Cerebellar nuclear complex (tissue), 1 donor: Measurements from ENCODE around the gene ACMSD.
"Not testable (repeated sequence)": the region's sequence is repeated elsewhere in the genome, so short reads cannot be mapped to it uniquely, and the experiment has no call there.

Source experiments
- DNase-seq, 2 experiments: peaks; one replicate each; lab custom pipeline; 2025; lab: John Stamatoyannopoulos, UW

ACMSD gene

DNA sequence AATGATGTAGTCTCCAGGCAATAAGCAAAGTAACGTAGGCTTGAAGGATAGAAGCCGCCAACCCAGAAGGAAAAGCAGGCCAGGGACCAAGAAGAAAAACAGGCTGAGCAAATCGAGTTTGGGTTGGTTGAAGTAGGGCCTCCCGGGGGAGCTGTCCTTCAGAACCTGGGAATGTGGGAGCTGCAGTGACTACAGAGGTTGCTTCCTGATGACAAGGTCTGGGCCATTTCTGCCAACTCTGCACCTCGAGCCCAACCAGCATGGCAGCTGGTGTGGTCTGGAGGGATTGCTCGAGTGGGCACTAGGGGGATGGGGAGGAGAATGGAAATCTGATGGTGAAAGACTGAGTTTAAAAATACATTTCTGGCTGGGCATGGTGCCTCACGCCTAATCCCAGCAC, 14.1 kb downstream of the ACMSD start:
- no peak for DNase-seq

DNA sequence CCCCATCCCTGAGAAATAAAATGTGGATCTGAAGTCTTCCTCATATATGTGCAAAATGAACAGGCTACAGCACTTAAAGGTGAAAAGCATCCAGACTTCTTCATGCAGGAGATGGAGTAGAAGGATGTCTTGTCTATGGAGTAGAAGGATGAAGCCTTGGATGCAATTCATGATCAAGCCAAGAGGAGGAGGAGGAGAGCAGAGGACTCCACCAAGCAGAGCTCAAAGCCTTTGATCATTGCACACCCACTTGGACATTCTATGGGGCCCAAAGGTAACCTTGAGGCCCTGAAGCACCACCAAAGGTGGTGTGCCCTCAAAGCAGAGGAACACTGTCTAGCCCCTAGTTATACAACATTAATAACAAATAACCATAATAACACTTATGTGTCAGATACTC, 17.3 kb downstream of the ACMSD start:
- DNase-seq = no peak

DNA sequence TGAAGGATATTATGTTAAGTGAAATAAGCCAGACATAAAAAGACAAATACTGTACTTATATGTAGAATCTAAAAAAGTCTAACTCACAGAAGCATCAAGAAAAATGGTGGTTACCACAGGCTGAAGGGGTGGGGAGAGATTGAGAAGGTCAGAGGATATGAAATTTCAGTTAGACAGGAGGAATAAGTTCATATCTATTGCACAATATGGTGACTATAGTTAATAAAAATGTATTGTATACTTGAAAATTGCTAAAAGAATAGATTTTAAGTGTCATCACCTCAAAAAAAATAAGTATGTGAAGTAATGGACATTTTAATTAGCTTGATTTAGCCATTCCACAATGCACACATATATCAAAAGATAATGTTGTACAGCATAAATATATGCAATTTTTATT, 19.8 kb downstream of the ACMSD start:
- DNase-seq = no peak

DNA sequence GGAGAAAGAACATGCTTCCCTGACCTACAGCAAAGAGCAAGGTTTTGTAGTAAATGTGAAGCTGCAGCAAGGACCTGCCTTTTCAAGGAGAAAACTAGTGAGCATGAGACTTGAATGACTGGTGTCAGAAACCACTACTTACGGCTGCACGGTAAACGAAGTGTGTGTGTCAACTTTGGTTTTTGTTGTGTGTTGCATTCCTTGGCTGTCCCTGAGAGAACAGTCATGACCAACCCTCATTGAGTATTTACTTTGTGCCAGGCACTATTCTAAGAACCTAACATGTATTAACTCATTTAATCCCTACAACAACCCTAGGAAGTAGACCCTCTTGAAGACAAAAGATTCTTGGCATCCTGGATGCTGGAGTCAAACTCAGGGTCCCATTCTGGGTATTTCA, 22.8 kb downstream of the ACMSD start:
- DNase-seq = no peak

DNA sequence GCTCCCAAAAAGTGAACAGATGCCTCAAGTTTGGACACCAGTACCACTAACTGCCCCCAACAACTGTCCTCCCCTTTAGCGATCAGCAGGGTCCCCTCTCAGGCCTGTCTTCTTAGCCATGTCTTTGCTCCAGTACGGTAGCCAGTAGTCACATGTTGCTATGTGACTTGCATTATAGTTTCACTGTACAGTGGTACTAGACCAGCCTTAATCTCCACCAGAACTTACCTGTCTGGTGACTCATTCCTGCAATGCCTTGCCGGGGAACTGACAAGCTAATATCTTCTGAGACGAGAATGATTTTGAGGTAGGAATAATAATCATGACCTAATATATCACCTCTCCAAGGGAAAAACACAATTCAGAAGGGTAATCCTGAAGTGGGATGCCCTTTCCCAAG, 23.7 kb downstream of the ACMSD start:
- DNase-seq = no peak

DNA sequence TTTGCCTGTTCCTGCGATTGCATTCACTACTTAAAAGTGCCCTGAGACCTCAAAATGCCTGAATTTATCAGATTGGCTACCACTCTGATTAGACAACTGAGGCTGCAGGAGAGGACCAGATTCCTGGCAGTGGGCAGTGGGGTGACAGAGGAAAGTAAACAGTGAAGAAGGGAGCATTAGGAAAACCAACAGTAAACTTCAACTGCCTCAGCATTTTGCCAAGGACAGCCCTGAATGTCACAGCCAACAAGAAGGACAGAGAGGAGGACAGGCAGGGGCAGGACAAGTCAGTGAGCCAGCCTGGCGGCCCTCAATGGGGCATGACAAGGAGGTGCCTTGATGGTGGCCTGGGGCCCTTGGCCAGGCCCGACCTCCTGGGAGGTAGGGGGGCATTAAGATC, 24.3 kb downstream of the ACMSD start:
- DNase-seq = no peak

DNA sequence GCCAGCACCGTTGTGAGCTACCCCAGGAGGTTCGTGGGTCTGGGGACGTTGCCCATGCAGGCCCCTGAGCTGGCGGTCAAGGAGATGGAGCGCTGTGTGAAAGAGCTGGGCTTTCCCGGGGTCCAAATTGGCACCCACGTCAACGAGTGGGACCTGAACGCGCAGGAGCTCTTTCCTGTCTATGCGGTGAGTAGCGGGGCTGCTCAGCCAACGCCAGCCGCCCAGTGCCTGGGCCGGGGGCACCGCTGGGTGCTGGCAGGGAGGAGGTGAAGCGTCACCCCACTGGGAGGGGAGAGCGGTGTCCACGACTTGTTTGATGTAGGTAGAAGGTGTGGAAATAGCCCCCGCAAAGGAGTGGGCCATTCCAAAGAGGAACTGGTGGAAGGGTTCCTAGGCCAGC, 25.0 kb downstream of the ACMSD start:
- DNase-seq = no peak

DNA sequence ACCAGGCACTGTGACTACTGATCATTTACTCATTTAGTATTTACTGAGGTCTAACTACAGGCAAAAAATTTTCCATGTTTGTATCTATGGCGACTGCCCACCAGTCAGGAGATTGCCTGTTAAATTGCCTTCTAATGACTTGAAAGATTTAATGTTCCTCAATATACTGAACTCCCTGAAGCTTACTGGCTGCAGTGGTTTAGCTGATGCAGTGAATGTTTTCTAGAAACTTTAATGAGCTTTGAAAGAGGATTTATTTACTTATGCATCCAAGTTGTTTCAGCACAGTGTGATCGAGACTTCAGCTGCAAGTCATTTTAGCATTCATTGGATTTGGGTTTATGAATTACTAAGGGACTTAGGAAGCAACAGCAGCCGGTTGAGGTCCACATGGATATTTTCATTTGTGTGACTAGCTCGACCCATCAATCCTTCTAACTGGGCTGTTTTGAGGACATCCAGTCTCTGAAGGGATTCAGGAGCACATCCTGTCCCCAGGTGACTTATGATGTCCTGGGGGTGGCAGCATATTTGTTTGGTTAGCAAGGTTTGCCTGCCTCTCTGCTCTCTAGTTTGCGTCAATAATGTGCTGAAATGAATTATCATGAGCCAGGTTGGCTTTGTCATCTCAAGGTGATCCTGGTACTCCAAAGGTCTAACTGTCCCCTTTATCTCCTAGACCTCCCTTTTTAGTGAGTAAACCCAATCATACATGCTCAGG, 26.8 kb downstream of the ACMSD start:
- DNase-seq = no peak

DNA sequence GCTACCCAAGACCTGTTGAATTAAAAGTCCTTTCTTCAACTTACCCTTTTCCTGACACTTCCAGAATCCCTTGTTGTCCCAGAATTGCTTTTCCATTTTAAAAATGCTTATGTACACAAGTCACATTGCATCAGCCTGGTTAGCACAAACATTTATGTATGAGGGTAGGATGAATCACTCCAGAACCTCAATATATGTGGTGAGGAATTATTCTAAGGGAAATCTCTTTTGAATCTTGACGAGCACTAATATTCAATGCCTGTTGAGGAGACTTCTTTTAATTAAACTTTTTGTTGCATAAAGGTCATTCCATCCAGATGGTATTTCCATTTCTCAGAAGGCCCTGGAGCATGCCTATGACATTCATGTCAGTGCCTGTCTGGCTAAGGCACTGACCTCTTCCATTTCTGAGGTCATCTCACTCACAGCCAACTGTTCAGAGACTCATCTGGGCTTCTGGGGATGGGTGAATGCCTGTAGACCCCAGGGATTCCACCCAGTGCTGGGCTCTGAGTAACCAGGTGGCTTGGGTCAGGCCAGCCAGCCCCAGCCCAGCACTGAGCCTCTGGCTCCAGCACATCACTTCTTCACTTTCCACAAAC, 28.2 kb downstream of the ACMSD start:
- no peak for DNase-seq

DNA sequence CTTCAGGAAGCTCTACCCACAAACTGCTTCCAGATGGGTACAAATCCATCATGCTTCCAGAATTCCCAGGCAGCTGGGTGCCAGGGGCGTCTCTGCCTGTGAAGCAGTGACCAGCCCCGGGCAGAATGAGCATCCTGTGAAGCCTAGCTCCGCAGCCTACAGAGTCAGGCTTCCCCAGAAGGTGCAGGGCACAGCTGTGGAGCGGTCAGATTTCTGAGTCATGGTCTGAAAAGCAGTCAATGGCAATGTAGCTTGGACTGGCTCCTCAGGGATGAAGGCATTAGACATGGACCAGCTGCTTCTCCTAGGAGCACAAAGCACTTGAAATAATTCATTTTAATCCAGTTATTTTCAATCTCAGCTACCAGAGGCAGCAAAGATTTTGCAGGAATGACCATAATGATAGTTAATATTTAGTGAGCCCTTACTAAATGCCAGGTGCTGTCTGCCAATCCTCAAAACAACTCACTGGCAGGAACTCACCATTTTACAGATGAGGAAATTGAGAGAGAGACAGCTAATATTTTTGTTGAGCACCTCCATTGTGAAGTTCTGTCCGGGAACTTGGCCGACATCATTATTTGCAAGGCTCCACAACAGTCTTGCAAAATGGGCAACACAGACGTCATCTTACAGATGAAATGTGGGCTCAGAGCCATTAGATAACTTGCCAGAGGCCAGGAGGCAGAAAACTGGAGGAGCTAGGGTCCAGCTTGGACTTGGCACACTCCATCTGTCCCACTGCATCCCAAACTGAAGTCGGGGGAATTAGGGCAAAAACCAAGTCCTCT, 31.7 kb downstream of the ACMSD start:
- DNase-seq = no peak

DNA sequence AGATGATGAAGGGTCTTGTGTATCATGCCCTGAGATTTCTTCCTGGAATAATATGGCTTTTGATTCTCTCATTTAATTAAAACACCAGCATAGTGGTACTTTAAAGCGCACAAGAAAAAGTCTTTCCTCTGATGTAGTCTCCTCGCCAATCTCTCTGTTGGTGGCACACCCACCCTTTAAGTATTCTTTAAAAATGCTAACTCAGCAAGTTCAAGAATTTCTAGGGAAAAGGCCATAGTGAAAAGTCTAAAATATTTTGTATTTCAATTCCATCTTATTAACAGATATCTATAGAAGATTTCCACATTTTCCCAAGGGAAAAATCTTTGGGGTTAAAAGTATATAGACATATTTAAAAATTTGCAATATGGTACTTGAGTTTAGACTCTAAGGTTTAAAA, 34.7 kb downstream of the ACMSD start:
- no peak for DNase-seq

DNA sequence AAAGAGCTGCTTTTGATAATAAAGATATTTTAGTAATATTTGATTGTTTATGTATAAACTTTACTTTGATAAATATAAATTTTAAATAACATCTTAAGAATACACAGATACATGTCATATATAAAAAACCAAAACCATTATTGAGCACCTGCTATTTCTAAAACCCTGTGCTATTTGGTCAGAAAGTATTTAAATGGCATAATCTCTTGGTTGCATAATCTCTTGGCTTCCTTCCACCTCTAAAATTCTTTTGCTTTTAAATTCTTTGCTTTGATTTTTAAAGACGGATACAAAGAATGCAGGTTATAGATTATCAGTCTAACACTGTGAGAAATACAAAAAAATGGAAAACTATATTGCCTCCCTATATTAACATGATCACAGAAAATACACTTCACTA, 36.9 kb downstream of the ACMSD start:
- no peak for DNase-seq

DNA sequence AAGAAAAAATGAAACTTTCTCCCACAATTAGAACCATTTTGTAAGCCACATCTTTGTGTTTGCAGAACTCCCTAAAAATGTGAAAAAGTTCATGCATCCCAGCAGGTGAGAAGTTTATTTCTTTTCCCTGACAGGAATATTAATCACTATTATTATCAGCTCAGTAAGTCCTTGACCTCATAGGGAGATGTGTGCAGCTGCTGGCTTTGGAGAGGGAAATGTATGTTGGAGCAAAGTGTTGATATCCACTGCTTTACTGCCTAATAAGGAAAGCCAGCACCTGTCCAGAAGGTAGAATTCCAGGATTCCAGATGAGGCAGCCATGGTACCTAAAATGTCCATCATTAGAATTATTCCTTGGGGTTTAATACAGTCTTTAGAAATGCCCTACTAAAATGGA, 44.4 kb downstream of the ACMSD start:
- DNase-seq = no peak

DNA sequence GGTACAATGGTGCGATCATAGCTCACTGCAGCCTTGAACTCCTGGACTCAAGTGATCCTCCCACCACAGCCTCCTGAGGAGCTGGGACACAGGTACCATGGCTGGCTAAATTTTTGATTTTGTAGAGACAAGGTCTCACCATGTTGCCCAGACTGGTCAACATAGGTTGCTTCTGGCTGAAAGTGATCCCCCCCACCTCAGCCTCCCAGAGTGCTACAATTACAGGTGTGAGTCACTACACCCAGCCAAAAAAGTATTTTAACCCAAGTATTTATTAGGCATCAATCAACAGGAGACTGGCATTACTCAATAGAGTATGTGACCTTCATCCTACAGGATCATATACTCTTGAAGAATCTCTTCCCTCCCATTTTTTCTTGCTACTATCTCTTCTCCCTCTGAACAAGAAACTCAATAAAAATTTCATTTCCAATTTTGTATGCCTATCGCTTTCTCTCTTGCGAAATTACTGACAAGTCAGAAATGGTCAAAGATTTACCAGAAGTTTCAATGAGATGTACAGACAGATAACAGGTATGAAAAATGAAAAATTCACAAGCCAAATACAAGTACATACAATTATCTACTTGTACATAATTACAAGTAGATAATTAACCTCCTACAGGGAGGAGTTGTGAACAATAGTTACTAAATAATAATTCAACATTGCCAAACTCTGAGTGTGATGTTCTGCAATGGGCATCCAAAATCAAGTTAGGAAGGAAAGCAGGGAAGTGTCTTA, 45.3 kb downstream of the ACMSD start:
- DNase-seq = no peak

DNA sequence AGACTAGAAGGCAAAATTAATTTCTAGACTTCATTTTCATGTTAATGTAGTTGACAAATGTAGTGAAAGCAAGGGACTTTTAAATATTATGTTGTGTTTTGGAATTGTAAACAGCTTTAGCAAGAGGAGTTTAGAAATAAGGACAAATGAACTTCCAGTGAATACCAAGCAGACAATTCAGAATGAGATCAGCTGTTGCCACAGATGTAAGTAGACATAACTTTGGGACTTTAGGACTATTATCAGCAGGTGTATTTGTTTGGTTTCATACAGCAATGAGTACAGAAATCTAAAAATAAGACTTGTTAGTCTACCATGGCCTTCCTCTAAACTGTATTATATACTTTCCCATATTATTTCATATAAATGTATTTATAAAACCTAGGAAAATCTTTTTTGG, 46.0 kb downstream of the ACMSD start:
- no peak for DNase-seq

DNA sequence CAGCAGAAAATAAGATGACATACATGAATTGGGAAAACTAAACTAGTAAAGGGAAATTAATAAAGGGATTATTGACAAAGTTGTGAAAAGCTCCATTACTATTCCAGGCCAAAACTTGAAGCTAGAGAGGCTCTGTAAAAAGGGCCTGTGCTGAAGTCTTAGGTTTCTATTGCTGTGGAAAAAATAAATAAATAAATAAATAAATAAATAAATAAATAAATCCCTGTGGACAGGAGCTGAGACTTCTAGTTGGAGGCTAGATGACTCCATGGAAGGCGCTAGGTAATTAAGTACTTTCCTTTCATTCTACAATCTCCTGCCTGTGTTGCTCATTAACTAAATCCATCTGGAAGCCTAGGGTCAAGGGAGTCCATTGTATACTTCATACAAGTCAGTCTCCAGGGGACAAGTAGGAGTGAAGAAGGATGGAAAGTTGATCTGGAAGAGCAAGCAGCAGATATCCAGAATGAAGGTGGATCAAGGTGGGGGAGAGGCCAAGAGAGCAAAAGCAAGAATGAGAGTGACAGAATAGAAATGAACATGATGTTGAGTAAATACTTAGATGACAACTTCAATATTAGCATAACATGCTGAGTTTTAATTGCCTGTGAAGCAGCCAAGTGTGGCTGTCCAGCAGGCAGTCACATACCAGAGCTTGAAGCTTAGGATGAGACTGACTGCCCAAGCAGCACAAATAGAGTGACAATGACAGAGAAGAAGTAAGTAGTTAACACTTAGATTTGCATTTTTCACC, 54.0 kb downstream of the ACMSD start:
- no peak for DNase-seq

DNA sequence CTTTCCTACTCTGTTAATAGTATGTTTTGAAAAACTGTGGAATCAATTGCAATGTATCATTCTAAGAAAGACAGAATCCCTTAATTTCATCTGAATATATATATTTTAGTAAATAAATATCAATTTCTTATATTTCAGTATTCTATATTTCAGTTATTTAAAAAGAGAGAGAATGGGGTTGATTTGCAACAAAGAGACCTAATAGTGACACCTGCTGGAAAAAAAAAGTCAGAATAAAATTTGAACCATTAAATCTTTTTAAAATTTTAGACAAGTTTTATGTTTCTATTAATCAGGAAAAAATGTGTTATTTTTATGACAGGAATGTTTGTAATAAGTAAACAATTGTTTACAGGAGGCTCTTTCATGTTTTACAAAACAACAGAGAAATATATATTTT, 59.5 kb downstream of the ACMSD start:
- no peak for DNase-seq

DNA sequence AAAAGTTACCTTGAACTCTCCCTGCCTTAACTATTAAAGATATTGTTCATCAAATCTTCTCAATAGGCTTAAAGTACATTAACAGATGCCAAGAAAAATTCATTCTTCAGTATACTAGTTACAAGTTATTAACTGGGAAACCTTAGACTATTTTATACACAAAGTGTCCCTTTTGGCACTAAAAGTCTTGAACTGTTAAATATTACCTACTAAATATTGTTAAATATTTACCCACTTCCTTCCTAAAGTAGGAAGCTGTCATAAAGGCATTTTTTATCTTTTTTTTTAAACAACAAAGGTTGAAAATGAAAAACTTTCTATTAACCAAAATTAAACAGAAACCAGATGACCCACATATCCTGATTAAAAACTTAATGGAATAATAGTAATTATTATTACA, 60.8 kb downstream of the ACMSD start:
- no peak for DNase-seq

DNA sequence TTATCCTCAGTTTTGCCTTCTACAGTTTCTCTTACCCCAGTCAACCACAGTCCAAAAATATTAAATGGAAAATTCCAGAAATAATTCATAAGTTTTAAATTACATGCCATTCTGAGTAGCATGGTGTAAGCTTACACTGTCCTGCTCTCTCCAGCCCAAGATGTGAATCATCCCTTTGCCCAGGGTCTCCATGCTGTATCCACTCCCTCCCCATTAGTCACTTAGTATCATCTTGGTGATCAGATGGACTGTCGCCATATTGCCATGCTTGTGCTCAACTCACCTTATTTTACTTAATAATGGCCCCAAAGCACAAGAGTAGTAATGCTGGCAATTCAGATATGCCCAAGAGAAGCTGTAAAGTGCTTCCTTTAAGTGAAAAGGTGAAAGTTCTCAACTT, 61.7 kb downstream of the ACMSD start:
- DNase-seq = no peak

DNA sequence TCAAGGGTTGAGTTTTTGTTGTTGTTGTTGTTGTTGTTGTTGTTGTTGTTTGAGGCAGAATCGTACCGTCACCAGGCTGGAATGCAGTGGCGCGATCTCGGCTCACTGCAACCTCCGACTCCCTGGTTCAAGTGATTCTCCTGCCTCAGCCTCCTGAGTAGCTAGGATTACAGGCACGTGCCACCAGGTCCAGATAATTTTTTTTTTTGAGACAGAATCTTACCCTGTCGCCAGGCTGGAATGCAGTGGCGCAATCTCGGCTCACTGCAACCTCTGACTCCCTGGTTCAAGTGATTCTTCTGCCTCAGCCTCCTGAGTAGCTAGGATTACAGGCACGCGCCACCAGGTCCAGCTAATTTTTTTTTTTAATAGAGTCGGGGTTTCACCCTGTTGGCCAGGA, 65.3 kb downstream of the ACMSD start:
- not testable (repeated sequence) for DNase-seq

DNA sequence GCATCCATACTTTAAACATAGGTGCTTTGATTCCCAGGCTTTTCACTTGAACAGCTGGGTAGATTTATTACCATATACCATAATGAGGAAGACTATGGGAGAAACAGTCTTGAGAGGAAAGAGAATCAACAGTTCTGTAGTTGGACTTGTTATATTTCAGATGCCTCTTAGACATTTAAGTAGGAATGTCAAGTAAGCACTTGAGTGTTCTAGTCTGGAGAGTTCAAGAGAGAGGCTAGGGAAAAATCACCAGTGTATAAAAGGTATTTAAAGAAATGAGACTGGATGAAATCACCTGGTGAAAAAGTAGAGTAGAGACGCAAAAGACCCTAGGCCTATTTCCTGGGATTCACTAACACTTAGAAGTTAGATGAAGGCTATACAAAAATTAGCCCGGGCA, 66.8 kb downstream of the ACMSD start:
- no peak for DNase-seq

DNA sequence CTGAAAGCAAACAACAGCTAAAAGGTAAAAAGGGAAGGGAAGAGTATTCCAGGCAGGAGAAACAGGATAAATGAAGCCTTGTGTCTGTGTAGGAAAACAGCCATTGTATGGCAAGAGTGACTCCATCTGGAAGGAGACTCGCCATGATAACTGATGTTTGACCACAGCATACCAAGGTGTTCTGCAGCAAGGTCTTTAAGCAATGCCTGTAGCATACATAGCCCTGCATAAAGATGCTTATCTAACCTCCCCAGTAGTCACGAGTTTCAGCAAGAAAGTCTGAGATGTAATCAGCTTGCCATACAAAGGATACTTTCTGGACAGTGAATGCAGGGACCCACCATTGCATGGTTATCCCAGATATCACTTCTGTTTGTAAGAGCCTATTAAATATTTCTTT, 68.3 kb downstream of the ACMSD start:
- DNase-seq = no peak
